HG03571 (cell line): Measurements from ENCODE around the gene VIPR2.
"Not testable (repeated sequence)": the region's sequence is repeated elsewhere in the genome, so short reads cannot be mapped to it uniquely, and the experiment has no call there.

Source experiments
- ATAC-seq: cut with Tn5 transposase; IDR thresholded peaks from one replicate; pipeline ENCODE4 v1.9.1; 2021; ENCODE audit not compliant: unreplicated experiment

The VIPR2 gene

GRCh38 chr7:159105832-159106811, 38.5 kb downstream of the VIPR2 start:
- no peak for ATAC-seq

- no peak for ATAC-seq
Measured at GRCh38 chr7:159105066-159105780, 39.4 kb downstream of the VIPR2 start.

GRCh38 chr7:159104188-159104920, 40.3 kb downstream of the VIPR2 start:
- no peak for ATAC-seq

GRCh38 chr7:159103382-159104187, 41.1 kb downstream of the VIPR2 start:
- ATAC-seq, result no peak

- ATAC-seq, result no peak
Measured at GRCh38 chr7:159102681-159103381, 41.8 kb downstream of the VIPR2 start.

GRCh38 chr7:159101661-159102091, 43.0 kb downstream of the VIPR2 start:
- not testable (repeated sequence) for ATAC-seq

GRCh38 chr7:159101083-159101395, 43.6 kb downstream of the VIPR2 start:
- ATAC-seq, result not testable (repeated sequence)

- not testable (repeated sequence) for ATAC-seq
Measured at GRCh38 chr7:159100281-159101082, 44.2 kb downstream of the VIPR2 start.

- ATAC-seq, result no peak
Measured at GRCh38 chr7:159099711-159100231, 44.9 kb downstream of the VIPR2 start.

GRCh38 chr7:159098811-159099655, 45.6 kb downstream of the VIPR2 start:
- ATAC-seq, result no peak

GRCh38 chr7:159098424-159098786, 46.3 kb downstream of the VIPR2 start:
- no peak for ATAC-seq

- no peak for ATAC-seq
Measured at GRCh38 chr7:159097661-159098423, 46.8 kb downstream of the VIPR2 start.

GRCh38 chr7:159096736-159097581, 47.7 kb downstream of the VIPR2 start:
- no peak for ATAC-seq

GRCh38 chr7:159095979-159096411, 48.7 kb downstream of the VIPR2 start:
- ATAC-seq, result no peak

GRCh38 chr7:159094919-159095915, 49.5 kb downstream of the VIPR2 start:
- ATAC-seq, result no peak
